Measurements from ENCODE around the gene RUNX1.

RUNX1 gene

GRCh38 chr21:34897828-34898227, 151.3 kb downstream of the RUNX1 start:
- DNase-seq (ENCODE audit: low read depth): no peak

GRCh38 chr21:34894401-34894800, 154.7 kb downstream of the RUNX1 start:
- no peak for DNase-seq (ENCODE audit: low read depth)

- no peak for DNase-seq (ENCODE audit: low read depth)
These were observed 156.9 kb downstream of the RUNX1 start for GRCh38 chr21:34892209-34892608.

- no peak for DNase-seq (ENCODE audit: low read depth)
These were observed 157.5 kb downstream of the RUNX1 start for GRCh38 chr21:34891613-34891943.

- DNase-seq (ENCODE audit: low read depth): no peak
These were observed 158.1 kb downstream of the RUNX1 start for GRCh38 chr21:34890724-34891612.

GRCh38 chr21:34890470-34890723, 158.7 kb downstream of the RUNX1 start:
- no peak for DNase-seq (ENCODE audit: low read depth)

GRCh38 chr21:34889676-34890469, 159.2 kb downstream of the RUNX1 start:
- peak; percentile 85 for DNase-seq (ENCODE audit: low read depth)

GRCh38 chr21:34889320-34889675, 159.8 kb downstream of the RUNX1 start:
- DNase-seq (ENCODE audit: low read depth): no peak

- peak; percentile 86 for DNase-seq (ENCODE audit: low read depth)
These were observed 160.4 kb downstream of the RUNX1 start for GRCh38 chr21:34888569-34889319.

- peak; percentile 88 for DNase-seq (ENCODE audit: low read depth)
These were observed 161.2 kb downstream of the RUNX1 start for GRCh38 chr21:34887725-34888568.

GRCh38 chr21:34887105-34887442, 162.0 kb downstream of the RUNX1 start:
- no peak for DNase-seq (ENCODE audit: low read depth)

GRCh38 chr21:34886240-34887104, 162.6 kb downstream of the RUNX1 start:
- DNase-seq (ENCODE audit: low read depth): peak; percentile 28

- no peak for DNase-seq (ENCODE audit: low read depth)
These were observed 163.4 kb downstream of the RUNX1 start for GRCh38 chr21:34885626-34886239.

- DNase-seq (ENCODE audit: low read depth): no peak
These were observed 164.0 kb downstream of the RUNX1 start for GRCh38 chr21:34885125-34885524.

GRCh38 chr21:34884346-34884929, 164.7 kb downstream of the RUNX1 start:
- no peak for DNase-seq (ENCODE audit: low read depth)

GRCh38 chr21:34883491-34884271, 165.4 kb downstream of the RUNX1 start:
- no peak for DNase-seq (ENCODE audit: low read depth)

GRCh38 chr21:34882719-34883131, 166.4 kb downstream of the RUNX1 start:
- DNase-seq (ENCODE audit: low read depth): no peak

GRCh38 chr21:34881839-34882371, 167.2 kb downstream of the RUNX1 start:
- no peak for DNase-seq (ENCODE audit: low read depth)

GRCh38 chr21:34881421-34881820, 167.7 kb downstream of the RUNX1 start:
- DNase-seq (ENCODE audit: low read depth): no peak
